ENCODE data around the gene KRT80. TPM values are rescaled to one million over a fixed set of nuclear protein-coding genes. Genes with fewer than 3 reads are reported as not detected.

Gene KRT80
- total RNA-seq, 1 experiment from 2014 or later, result 8.8 TPM

DNA sequence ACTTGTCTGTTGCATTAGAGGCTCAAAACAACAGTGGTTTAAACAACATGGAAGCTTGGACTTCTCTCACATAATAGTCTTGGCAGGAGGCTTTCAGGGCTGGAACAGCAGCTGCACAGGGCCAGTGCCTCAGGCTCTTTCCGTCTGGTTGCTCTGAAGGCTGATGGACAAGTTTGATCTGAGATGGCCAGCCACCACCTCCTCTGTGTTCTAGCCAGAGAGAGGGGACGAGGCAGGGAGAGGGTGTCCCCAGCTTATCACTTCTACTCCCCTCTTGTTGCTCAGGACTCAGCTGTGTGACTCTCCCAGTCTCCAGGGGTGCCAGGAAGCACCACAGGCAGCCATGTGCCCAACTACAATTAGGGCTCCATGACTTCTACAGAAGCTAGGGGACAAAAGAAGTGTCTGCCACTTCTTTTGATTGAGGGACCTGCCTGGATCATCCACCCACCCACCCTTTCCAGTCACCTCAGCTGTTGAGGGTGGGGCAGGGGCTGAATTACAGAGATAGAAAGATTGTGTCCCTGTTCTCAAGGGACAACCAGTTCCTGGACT, 65.7 kb downstream of the KRT80 start:
- BruUV-seq (replicated peaks), result no TSS peak
- DNase-seq (ENCODE audit: low read depth, low spot score) (no peak), ATAC-seq (no peak)
- Histone ChIP-seq H3K4me2 (ENCODE audit: low read length) (no peak overlapping the region), H3K36me3 (ENCODE audit: control insufficient read depth in 1 of 2, insufficient read depth in 2 of 2, low read length in 2 of 2) (no peaks in the 10 kb centered on the region), H3K9me3 (ENCODE audit: control insufficient read depth in 1 of 2, insufficient read depth in 1 of 2, low read depth in 1 of 2, low read length in 2 of 2) (no peaks in the 10 kb centered on the region), H3K27ac (ENCODE audit: low read depth, low read length) (no peak overlapping the region), H3K4me1 (ENCODE audit: control insufficient read depth in 1 of 2, insufficient read depth in 2 of 2, low read length in 2 of 2) (peaks cover 0 to 9% of the 10 kb centered on the region in 2 experiments; a peak in 2 of 4 replicates), H3K79me2 (ENCODE audit: insufficient read depth, low read length) (no peaks in the 10 kb centered on the region), H3K9ac (ENCODE audit: low read length) (no peak overlapping the region), H3K9me2 (ENCODE audit: insufficient read depth) (no peaks in the 10 kb centered on the region), H3K4me3 (replicated peaks in 1 of 2; ENCODE audit: low read depth in 1 of 2, low read length in 2 of 2) (no peak overlapping the region), H2AFZ (ENCODE audit: low read depth, low read length, poor library complexity, severe bottlenecking) (no peak overlapping the region), H3K27me3 (ENCODE audit: insufficient read depth, low read length) (no peaks in the 10 kb centered on the region), H4K20me1 (ENCODE audit: insufficient read depth) (no peaks in the 10 kb centered on the region)
- POLR2A ChIA-PET, result no interaction called here
- intact Hi-C loops (cut with micrococcal nuclease), result no loop called here
- RAD21 ChIA-PET (ENCODE audit: low non-redundant PET in 1 of 2, low total read pairs in 2 of 2, uncharacterized antibody in 2 of 2, unreplicated experiment in 2 of 2), result no interaction called here
- CTCF ChIA-PET, result interaction anchor here (0.7 to 1.7 kb wide), 2 partner anchors 101 to 853 kb away, joined by 4 to 8 read pairs; no protein-coding TSS in a partner anchor
- TF ChIP-seq EZH2phosphoT487 (IDR thresholded peaks at IDR 0.05; ENCODE audit: borderline replicate concordance), result no peak
- no peak for TF ChIP-seq ELF1 (IDR thresholded peaks at IDR 0.05; ENCODE audit: borderline replicate concordance, low read depth)
- TF ChIP-seq SP1 (IDR thresholded peaks at IDR 0.05; ENCODE audit: low read depth), result no peak

DNA sequence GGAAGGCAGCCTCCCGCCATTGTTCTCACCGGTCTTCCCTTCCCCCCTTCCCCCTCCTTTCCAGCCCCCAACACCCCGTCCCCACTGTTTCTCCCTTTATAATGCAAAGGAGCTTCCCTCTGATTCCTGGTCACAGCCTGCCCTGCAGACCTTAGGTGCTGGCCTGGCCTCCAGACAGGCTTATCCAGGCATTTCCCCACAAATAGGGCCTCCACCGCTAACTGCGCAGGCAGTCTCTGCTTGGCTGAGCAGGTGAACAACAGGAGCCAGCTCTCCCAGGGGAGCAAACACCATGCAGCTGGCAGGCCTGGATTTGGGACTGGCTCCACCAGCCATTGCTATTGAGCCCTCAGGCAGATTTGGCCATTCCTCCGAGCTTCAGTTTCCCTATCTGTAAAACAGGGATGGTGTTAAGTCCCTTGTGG, 66.3 kb downstream of the KRT80 start:
- POLR2A ChIA-PET, result no interaction called here
- H3K4me2 ChIP-seq (ENCODE audit: low read length), result no peak overlapping the region
- H3K79me2 ChIP-seq (ENCODE audit: insufficient read depth, low read length), result no peaks in the 10 kb centered on the region
- peaks cover 0 to 9% of the 10 kb centered on the region in 2 experiments; a peak in 2 of 4 replicates for H3K4me1 ChIP-seq (ENCODE audit: control insufficient read depth in 1 of 2, insufficient read depth in 2 of 2, low read length in 2 of 2)
- no peak overlapping the region for H2AFZ ChIP-seq (ENCODE audit: low read depth, low read length, poor library complexity, severe bottlenecking)
- CTCF ChIA-PET, result interaction anchor here (0.7 to 1.7 kb wide), 2 partner anchors 100 to 853 kb away, joined by 4 to 8 read pairs; no protein-coding TSS in a partner anchor
- TF ChIP-seq JUND (IDR thresholded peaks at IDR 0.05) (no peak), SRF (IDR thresholded peaks at IDR 0.05; ENCODE audit: low read depth) (no peak), ELF1 (IDR thresholded peaks at IDR 0.05; ENCODE audit: borderline replicate concordance, low read depth) (no peak)
- TF ChIP-seq, protein P1, sequence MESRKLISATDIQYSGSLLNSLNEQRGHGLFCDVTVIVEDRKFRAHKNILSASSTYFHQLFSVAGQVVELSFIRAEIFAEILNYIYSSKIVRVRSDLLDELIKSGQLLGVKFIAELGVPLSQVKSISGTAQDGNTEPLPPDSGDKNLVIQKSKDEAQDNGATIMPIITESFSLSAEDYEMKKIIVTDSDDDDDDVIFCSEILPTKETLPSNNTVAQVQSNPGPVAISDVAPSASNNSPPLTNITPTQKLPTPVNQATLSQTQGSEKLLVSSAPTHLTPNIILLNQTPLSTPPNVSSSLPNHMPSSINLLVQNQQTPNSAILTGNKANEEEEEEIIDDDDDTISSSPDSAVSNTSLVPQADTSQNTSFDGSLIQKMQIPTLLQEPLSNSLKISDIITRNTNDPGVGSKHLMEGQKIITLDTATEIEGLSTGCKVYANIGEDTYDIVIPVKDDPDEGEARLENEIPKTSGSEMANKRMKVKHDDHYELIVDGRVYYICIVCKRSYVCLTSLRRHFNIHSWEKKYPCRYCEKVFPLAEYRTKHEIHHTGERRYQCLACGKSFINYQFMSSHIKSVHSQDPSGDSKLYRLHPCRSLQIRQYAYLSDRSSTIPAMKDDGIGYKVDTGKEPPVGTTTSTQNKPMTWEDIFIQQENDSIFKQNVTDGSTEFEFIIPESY (IDR thresholded peaks at IDR 0.05; ENCODE audit: extremely low read depth, insufficient replicate concordance, low read length), result no peak
- no TSS peak for BruUV-seq (replicated peaks)
- no peaks in the 10 kb centered on the region for H3K9me2 ChIP-seq (ENCODE audit: insufficient read depth)
- H3K9ac ChIP-seq (ENCODE audit: low read length), result no peak overlapping the region
- intact Hi-C loops (cut with micrococcal nuclease), result no loop called here
- H3K27ac ChIP-seq (ENCODE audit: low read depth, low read length), result no peak overlapping the region
- H3K9me3 ChIP-seq (ENCODE audit: control insufficient read depth in 1 of 2, insufficient read depth in 1 of 2, low read depth in 1 of 2, low read length in 2 of 2), result no peaks in the 10 kb centered on the region
- H4K20me1 ChIP-seq (ENCODE audit: insufficient read depth), result no peaks in the 10 kb centered on the region
- RAD21 ChIA-PET (ENCODE audit: low non-redundant PET in 1 of 2, low total read pairs in 2 of 2, uncharacterized antibody in 2 of 2, unreplicated experiment in 2 of 2), result no interaction called here
- no peak for ATAC-seq
- no peak for DNase-seq (ENCODE audit: low read depth, low spot score)
- H3K27me3 ChIP-seq (ENCODE audit: insufficient read depth, low read length), result no peaks in the 10 kb centered on the region
- H3K4me3 ChIP-seq (replicated peaks in 1 of 2; ENCODE audit: low read depth in 1 of 2, low read length in 2 of 2), result no peak overlapping the region
- no peaks in the 10 kb centered on the region for H3K36me3 ChIP-seq (ENCODE audit: control insufficient read depth in 1 of 2, insufficient read depth in 2 of 2, low read length in 2 of 2)
